HepG2 (cell line): Measurements from ENCODE around the gene AARS1. TPM values are rescaled to one million over a fixed set of nuclear protein-coding genes. Genes with fewer than 3 reads are reported as not detected.

ENCODE experiments used
- HOXD1 ChIP-seq: sonication (generic); formaldehyde crosslinking; IDR thresholded peaks from 2 replicates; pipeline ENCODE4 v1.5.0; 2020; ENCODE audit warnings: missing genetic modification reagents
- NAIF1 ChIP-seq: sonication (generic); formaldehyde crosslinking; IDR thresholded peaks from 2 replicates; pipeline ENCODE4 v1.5.0; 2020; ENCODE audit warnings: mild to moderate bottlenecking, missing genetic modification reagents, borderline replicate concordance
- NFYC ChIP-seq: IDR thresholded peaks from 2 replicates; pipeline ENCODE4 v1.6.1; 2016; ENCODE audit warnings: missing genetic modification reagents, missing compliant biosample characterization
- RAD51 ChIP-seq: fragments of 450-650 bp; IDR thresholded peaks from 2 replicates; pipeline ENCODE4 v1.6.1; 2016; ENCODE audit warnings: borderline replicate concordance
- RBAK ChIP-seq: sonication (generic); formaldehyde crosslinking; IDR thresholded peaks from 2 replicates; pipeline ENCODE4 v1.5.1; 2020; ENCODE audit warnings: mild to moderate bottlenecking, missing genetic modification reagents
- RCOR2 ChIP-seq: IDR thresholded peaks from 2 replicates; pipeline ENCODE4 v1.6.1; 2016; ENCODE audit warnings: missing biosample characterization, missing genetic modification reagents
- SNAPC2 ChIP-seq: sonication (generic); formaldehyde crosslinking; IDR thresholded peaks from 2 replicates; pipeline ENCODE4 v1.8.1; 2022; ENCODE audit warnings: mild to moderate bottlenecking, missing genetic modification reagents
- TBX3 ChIP-seq: fragments of 450-650 bp; IDR thresholded peaks from 2 replicates; pipeline ENCODE4 v1.6.1; 2017; ENCODE audit warnings: antibody characterized with exemption, mild to moderate bottlenecking, inconsistent platforms, borderline replicate concordance
- ZNF121 ChIP-seq: sonication (generic); formaldehyde crosslinking; IDR thresholded peaks from 2 replicates; pipeline ENCODE4 v1.5.0; 2020; ENCODE audit warnings: mild to moderate bottlenecking, missing genetic modification reagents
- ZNF83 ChIP-seq: sonication (generic); formaldehyde crosslinking; IDR thresholded peaks from 2 replicates; pipeline ENCODE4 v1.4.0; 2020; ENCODE audit warnings: missing genetic modification reagents, mild to moderate bottlenecking, borderline replicate concordance
- polyA plus RNA-seq, 8 experiments: library from polyadenylated mRNA; depleted of rRNA in 3 of 8; stranded (reverse) in 7 of 8; unstranded in 1 of 8; fragments of >200 nt; fragmentation: Illumina TruSeq in 4 of 8; extraction: Trizol in 4 of 8; gene quantifications; 2 replicates each; pipeline versions ENCODE4 v1.2.1 to v1.2.3, GENCODE V29; 2011 to 2016; ENCODE audit warnings: low read depth in 4 of 8, missing spikeins in 1 of 8, mixed read lengths in 1 of 8; ENCODE audit not compliant: insufficient read depth in 1 of 8
- total RNA-seq, 5 experiments: library from RNA; depleted of rRNA; stranded (reverse); fragments of >200 nt; fragmentation: Illumina TruSeq; extraction: Trizol; gene quantifications; 2 replicates each; pipeline ENCODE4 v1.2.3, GENCODE V29; 2016; ENCODE audit warnings: low read depth in 1 of 5
- TF ChIP-seq, protein P1 (sequence below): sonication (generic); formaldehyde crosslinking; conservative IDR thresholded peaks from 2 replicates; pipeline ENCODE4 v1.8.1; 2023; ENCODE audit warnings: missing genetic modification reagents
- TF ChIP-seq, protein P2 (sequence below): IDR thresholded peaks from 2 replicates; pipeline ENCODE4 v1.6.1; 2018; ENCODE audit warnings: missing genetic modification reagents, mild to moderate bottlenecking, missing compliant biosample characterization
- TF ChIP-seq, protein P3 (sequence below): sonication (generic); formaldehyde crosslinking; IDR thresholded peaks from 2 replicates; pipeline ENCODE4 v1.4.0; 2020; ENCODE audit warnings: missing genetic modification reagents, mild to moderate bottlenecking, borderline replicate concordance
- TF ChIP-seq, protein P4 (sequence below): sonication (generic); formaldehyde crosslinking; IDR thresholded peaks from 2 replicates; pipeline ENCODE4 v1.8.0; 2022; ENCODE audit warnings: missing genetic modification reagents, mild to moderate bottlenecking, moderate library complexity, borderline replicate concordance
- TF ChIP-seq, protein P5 (sequence below), 2 experiments: IDR thresholded peaks; 2 replicates each; pipeline ENCODE4 v1.6.1; 2011 to 2012; ENCODE audit warnings: low read length in 2 of 2, borderline replicate concordance in 1 of 2, low read depth in 1 of 2, mild to moderate bottlenecking in 1 of 2, moderate library complexity in 1 of 2

Gene AARS1
- total and polyA plus RNA-seq, 2 of the 13 experiments (the other 11 are each of a cell fraction or from before 2014, with no cell fraction given), result 107 to 132 TPM

DNA sequence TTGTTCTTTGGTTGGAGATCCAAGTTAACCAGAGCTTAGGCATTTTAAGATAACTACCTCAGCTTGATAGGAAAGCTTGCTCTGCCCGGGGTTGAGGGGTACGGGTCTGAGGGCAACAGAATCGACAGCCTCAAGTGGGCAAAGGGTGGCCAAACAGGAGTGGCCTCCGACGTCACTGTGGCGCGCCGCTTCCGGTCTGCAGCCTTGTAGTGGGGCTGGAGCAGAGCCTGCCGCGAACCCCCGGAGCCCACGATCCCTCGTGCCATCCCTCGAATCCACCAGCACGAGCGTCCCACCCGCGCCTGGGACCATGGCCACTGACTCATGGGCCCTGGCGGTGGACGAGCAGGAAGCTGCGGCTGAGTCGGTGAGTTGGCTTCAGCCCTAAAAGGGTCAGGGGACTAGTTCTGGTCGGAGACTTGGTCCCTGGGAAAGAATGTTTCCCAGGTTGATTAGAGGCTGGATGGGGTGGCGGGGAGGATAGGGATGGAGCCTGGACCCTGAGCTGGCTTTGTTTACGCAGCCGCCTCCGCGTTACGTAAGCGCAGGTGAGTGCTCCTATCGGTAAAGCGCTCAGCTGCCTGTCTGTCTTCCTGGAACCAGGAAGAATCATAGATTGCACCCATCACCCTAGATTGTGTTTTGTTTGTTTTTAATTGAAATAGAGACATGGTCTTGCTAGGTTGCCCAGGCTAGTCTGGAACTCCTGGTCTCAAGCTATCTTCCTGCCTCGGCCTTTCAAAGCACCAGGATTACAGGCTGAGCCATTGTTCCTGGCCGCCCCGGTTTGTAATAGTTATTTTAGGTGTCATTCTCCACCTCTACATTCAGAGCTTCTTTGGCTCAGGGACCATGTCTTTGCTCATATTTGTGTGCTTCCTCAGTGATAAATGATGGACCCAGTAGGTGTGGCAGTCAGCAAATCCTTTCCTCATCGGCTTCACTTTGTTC is 10.0 kb upstream of the AARS1 start, which contains the start of gene DDX19B (continued):
- TF ChIP-seq, protein P1, sequence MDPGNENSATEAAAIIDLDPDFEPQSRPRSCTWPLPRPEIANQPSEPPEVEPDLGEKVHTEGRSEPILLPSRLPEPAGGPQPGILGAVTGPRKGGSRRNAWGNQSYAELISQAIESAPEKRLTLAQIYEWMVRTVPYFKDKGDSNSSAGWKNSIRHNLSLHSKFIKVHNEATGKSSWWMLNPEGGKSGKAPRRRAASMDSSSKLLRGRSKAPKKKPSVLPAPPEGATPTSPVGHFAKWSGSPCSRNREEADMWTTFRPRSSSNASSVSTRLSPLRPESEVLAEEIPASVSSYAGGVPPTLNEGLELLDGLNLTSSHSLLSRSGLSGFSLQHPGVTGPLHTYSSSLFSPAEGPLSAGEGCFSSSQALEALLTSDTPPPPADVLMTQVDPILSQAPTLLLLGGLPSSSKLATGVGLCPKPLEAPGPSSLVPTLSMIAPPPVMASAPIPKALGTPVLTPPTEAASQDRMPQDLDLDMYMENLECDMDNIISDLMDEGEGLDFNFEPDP (CRISPR knock-in tag), result 0 out of 2 replicates have a peak, but pooled peaks have one; percentile 79
- TF ChIP-seq HOXD1 (CRISPR knock-in tag) (no peak), NFYC (CRISPR knock-in tag) (peak; percentile 42), RAD51 (no peak), SNAPC2 (CRISPR knock-in tag) (peak; percentile 94), TBX3 (peak; percentile 31; the same call in 1 of the 2 replicates), NAIF1 (CRISPR knock-in tag) (peak; percentile 64), ZNF121 (CRISPR knock-in tag) (peak; percentile 93; the same call in 1 of the 2 replicates), RCOR2 (CRISPR knock-in tag) (peak; percentile 65; the same call in 1 of the 2 replicates), RBAK (CRISPR knock-in tag) (no peak), ZNF83 (CRISPR knock-in tag) (peak; percentile 99; the same call in 1 of the 2 replicates)
- TF ChIP-seq, protein P2, sequence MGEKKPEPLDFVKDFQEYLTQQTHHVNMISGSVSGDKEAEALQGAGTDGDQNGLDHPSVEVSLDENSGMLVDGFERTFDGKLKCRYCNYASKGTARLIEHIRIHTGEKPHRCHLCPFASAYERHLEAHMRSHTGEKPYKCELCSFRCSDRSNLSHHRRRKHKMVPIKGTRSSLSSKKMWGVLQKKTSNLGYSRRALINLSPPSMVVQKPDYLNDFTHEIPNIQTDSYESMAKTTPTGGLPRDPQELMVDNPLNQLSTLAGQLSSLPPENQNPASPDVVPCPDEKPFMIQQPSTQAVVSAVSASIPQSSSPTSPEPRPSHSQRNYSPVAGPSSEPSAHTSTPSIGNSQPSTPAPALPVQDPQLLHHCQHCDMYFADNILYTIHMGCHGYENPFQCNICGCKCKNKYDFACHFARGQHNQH (CRISPR knock-in tag), result peak; percentile 84; the same call in 1 of the 2 replicates
- TF ChIP-seq, protein P3, sequence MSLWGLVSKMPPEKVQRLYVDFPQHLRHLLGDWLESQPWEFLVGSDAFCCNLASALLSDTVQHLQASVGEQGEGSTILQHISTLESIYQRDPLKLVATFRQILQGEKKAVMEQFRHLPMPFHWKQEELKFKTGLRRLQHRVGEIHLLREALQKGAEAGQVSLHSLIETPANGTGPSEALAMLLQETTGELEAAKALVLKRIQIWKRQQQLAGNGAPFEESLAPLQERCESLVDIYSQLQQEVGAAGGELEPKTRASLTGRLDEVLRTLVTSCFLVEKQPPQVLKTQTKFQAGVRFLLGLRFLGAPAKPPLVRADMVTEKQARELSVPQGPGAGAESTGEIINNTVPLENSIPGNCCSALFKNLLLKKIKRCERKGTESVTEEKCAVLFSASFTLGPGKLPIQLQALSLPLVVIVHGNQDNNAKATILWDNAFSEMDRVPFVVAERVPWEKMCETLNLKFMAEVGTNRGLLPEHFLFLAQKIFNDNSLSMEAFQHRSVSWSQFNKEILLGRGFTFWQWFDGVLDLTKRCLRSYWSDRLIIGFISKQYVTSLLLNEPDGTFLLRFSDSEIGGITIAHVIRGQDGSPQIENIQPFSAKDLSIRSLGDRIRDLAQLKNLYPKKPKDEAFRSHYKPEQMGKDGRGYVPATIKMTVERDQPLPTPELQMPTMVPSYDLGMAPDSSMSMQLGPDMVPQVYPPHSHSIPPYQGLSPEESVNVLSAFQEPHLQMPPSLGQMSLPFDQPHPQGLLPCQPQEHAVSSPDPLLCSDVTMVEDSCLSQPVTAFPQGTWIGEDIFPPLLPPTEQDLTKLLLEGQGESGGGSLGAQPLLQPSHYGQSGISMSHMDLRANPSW, result peak; percentile 93; the same call in 1 of the 2 replicates
- TF ChIP-seq, protein P4, sequence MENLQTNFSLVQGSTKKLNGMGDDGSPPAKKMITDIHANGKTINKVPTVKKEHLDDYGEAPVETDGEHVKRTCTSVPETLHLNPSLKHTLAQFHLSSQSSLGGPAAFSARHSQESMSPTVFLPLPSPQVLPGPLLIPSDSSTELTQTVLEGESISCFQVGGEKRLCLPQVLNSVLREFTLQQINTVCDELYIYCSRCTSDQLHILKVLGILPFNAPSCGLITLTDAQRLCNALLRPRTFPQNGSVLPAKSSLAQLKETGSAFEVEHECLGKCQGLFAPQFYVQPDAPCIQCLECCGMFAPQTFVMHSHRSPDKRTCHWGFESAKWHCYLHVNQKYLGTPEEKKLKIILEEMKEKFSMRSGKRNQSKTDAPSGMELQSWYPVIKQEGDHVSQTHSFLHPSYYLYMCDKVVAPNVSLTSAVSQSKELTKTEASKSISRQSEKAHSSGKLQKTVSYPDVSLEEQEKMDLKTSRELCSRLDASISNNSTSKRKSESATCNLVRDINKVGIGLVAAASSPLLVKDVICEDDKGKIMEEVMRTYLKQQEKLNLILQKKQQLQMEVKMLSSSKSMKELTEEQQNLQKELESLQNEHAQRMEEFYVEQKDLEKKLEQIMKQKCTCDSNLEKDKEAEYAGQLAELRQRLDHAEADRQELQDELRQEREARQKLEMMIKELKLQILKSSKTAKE (CRISPR knock-in tag), result peak; percentile 84; the same call in 1 of the 2 replicates
- TF ChIP-seq, protein P5, sequence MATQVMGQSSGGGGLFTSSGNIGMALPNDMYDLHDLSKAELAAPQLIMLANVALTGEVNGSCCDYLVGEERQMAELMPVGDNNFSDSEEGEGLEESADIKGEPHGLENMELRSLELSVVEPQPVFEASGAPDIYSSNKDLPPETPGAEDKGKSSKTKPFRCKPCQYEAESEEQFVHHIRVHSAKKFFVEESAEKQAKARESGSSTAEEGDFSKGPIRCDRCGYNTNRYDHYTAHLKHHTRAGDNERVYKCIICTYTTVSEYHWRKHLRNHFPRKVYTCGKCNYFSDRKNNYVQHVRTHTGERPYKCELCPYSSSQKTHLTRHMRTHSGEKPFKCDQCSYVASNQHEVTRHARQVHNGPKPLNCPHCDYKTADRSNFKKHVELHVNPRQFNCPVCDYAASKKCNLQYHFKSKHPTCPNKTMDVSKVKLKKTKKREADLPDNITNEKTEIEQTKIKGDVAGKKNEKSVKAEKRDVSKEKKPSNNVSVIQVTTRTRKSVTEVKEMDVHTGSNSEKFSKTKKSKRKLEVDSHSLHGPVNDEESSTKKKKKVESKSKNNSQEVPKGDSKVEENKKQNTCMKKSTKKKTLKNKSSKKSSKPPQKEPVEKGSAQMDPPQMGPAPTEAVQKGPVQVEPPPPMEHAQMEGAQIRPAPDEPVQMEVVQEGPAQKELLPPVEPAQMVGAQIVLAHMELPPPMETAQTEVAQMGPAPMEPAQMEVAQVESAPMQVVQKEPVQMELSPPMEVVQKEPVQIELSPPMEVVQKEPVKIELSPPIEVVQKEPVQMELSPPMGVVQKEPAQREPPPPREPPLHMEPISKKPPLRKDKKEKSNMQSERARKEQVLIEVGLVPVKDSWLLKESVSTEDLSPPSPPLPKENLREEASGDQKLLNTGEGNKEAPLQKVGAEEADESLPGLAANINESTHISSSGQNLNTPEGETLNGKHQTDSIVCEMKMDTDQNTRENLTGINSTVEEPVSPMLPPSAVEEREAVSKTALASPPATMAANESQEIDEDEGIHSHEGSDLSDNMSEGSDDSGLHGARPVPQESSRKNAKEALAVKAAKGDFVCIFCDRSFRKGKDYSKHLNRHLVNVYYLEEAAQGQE (IDR thresholded peaks at IDR 0.05; ENCODE audit: borderline replicate concordance in 1 of 2, low read depth in 1 of 2, low read length in 2 of 2), result no peak; a peak in 1 of 4 replicates
